A549 (cell line): Measurements from ENCODE around the gene DTWD1.

Source experiments
- CHD4 ChIP-seq: fragments of 200-600 bp; sonication (generic); IDR thresholded peaks from 2 replicates; pipeline ENCODE4 v1.6.1; 2016; ENCODE audit warnings: antibody characterized with exemption, mild to moderate bottlenecking, borderline replicate concordance
- CTCF ChIP-seq: fragments of >200 bp; sonication (Bioruptor Twin); formaldehyde crosslinking; IDR thresholded peaks from 3 replicates; pipeline ENCODE4 v1.5.1; 2016
- ESRRA ChIP-seq: fragments of 150-350 bp; IDR thresholded peaks from 2 replicates; pipeline ENCODE4 v1.6.1; 2014; ENCODE audit warnings: mild to moderate bottlenecking, low read length, borderline replicate concordance
- HOXB13 ChIP-seq: fragments of 250-450 bp; sonication (Bioruptor Pico); IDR thresholded peaks from 2 replicates; pipeline ENCODE4 v1.5.0; 2020; ENCODE audit warnings: low read depth, mild to moderate bottlenecking, moderate library complexity
- MAFK ChIP-seq: fragments of 450-650 bp; IDR thresholded peaks from 2 replicates; pipeline ENCODE4 v1.6.1; 2014; ENCODE audit not compliant: partially characterized antibody
- MAX ChIP-seq: IDR thresholded peaks from 2 replicates; pipeline ENCODE4 v1.6.1; 2012
- MYC ChIP-seq: IDR thresholded peaks from 2 replicates; pipeline ENCODE4 v1.6.1; 2012; ENCODE audit warnings: mild to moderate bottlenecking, inconsistent platforms, low read length, improper control_type of control experiment, borderline replicate concordance
- PHF8 ChIP-seq: fragments of 200-600 bp; sonication (generic); IDR thresholded peaks from 2 replicates; pipeline ENCODE4 v1.6.1; 2016; ENCODE audit warnings: low read depth, mild to moderate bottlenecking, antibody characterized with exemption, moderate library complexity, borderline replicate concordance
- POLR2A ChIP-seq: IDR thresholded peaks from 2 replicates; pipeline ENCODE4 v1.6.1; 2012; ENCODE audit warnings: mild to moderate bottlenecking, low read length
- POLR2AphosphoS2 ChIP-seq: conservative IDR thresholded peaks from 2 replicates; pipeline ENCODE4 v1.6.1; 2012; ENCODE audit warnings: low read length, improper control_type of control experiment, inconsistent platforms
- TFCP2L1 ChIP-seq: fragments of 250-450 bp; sonication (Bioruptor Pico); IDR thresholded peaks from 2 replicates; pipeline ENCODE4 v1.5.0; 2021; ENCODE audit warnings: mild to moderate bottlenecking

- TF ChIP-seq MAX = no peak
- TF ChIP-seq HOXB13 (CRISPR knock-in tag) = no peak
- TF ChIP-seq POLR2A = no peak
- no peak for TF ChIP-seq ESRRA
- TF ChIP-seq CHD4 = no peak
- no peak for TF ChIP-seq MAFK
- no peak for TF ChIP-seq CTCF
- no peak for TF ChIP-seq PHF8
- no peak for TF ChIP-seq TFCP2L1
- no peak for TF ChIP-seq MYC
- TF ChIP-seq POLR2AphosphoS2 = no peak
Measured at GRCh38 chr15:49573421-49573820, 47.4 kb upstream of the DTWD1 start.
